Myocyte (in vitro differentiated cells): ENCODE data around the gene UST. TPM values are rescaled to one million over a fixed set of nuclear protein-coding genes. Genes with fewer than 3 reads are reported as not detected.
A peak's percentile ranks its signal among the peaks of the same experiment; 100 is the strongest.
"Not testable (repeated sequence)": the region's sequence is repeated elsewhere in the genome, so short reads cannot be mapped to it uniquely, and the experiment has no call there.

ENCODE experiments used
- DNase-seq: peaks from one replicate; pipeline ENCODE4 v3.0.0-alpha.2; 2012; ENCODE audit warnings: low read depth
- total RNA-seq: library from RNA; depleted of rRNA; stranded (reverse); fragments of >200 nt; gene quantifications from 2 replicates; pipeline ENCODE4 v1.2.3, GENCODE V29; 2014

The UST gene
- total RNA-seq, 1 donor from 2014 or later, result 10.7 TPM

DNA sequence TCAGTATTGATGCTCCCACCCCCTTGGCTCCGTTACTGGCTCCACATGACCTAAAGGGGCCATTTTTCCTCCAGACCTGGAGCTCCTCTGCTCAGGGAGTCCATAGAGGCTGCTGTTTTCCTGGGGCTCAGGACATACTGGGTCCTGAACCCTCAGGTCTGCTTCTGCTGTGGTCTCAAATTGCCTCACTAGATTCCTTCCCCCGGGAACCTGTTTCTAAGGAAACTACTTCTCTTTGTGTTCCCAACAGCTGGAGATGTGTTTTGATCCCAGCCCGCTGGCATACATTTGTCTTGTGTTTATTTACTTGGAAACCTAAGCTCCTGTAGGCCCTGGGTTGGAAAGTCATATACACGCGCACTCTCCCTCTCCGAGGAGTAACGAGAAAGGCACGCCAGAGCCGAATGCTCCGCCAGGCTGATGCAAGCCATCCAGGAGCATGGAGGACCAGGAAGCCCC is 222.8 kb downstream of the UST start:
- DNase-seq, result peak; percentile 44

GRCh38 chr6:148971031-148971927 is 224.4 kb downstream of the UST start:
- DNase-seq, result no peak

DNA sequence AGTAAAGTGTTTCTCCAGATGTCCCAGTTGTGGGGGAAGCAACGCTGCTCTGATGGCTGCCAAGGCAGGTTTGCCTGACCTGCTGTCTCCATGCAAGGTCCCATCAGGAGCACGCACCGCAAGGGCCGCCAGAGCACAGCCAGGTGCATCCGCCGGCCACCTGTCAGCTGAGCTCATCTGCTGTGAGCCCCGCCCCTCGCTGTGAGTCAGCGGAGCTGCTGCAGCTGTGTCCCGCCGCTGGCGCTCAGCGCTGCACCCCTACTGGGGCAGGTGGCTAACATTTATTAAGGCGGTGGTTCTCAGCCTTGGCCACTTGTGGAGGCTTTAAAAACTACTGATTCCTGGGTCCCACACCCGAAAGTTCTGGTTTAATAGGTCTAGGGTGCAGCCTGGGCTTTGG is 225.7 kb downstream of the UST start:
- DNase-seq, result peak; percentile 83

GRCh38 chr6:148973538-148974208 is 226.8 kb downstream of the UST start:
- peak; percentile 58 for DNase-seq

DNA sequence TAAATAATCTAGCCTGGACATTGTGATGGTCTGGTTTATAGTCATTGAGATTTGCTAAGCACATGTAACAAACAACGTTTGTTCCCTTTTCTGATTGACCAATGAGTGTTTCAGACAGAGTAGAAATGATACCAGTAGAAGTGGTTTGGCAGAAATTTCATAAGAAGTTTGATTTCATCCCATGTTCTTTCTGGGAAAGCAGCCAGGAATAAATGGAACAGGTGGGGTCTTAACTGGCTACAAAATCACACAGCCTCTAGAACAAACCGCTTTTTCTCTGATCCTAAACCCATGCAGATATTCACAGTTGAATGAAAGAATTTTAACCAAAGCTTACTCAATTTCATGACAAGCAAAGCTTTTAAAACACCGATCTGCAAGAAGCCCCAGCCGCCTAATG is 227.5 kb downstream of the UST start:
- DNase-seq, result peak; percentile 55

DNA sequence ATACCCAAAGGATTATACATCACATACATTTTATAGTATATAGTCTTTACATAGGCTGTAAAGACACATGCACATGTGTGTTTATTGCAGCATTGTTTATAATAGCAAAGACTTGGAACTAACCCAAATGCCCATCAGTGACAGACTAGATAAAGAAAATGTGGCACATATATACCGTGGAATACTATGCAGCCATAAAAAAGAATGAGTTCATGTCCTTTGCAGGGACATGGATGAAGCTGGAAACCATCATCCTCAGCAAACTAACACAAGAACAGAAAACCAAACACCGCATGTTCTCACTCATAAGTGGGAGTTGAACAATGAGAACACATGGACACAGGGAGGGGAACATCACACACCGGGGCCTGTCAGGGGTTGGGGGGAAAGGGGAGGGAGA is 231.5 kb downstream of the UST start:
- not testable (repeated sequence) for DNase-seq

GRCh38 chr6:148979014-148979901 is 232.4 kb downstream of the UST start:
- no peak for DNase-seq

- DNase-seq, result no peak
Observed at GRCh38 chr6:148980234-148980633, 233.4 kb downstream of the UST start.

GRCh38 chr6:148981515-148981914 is 234.7 kb downstream of the UST start:
- no peak for DNase-seq

DNA sequence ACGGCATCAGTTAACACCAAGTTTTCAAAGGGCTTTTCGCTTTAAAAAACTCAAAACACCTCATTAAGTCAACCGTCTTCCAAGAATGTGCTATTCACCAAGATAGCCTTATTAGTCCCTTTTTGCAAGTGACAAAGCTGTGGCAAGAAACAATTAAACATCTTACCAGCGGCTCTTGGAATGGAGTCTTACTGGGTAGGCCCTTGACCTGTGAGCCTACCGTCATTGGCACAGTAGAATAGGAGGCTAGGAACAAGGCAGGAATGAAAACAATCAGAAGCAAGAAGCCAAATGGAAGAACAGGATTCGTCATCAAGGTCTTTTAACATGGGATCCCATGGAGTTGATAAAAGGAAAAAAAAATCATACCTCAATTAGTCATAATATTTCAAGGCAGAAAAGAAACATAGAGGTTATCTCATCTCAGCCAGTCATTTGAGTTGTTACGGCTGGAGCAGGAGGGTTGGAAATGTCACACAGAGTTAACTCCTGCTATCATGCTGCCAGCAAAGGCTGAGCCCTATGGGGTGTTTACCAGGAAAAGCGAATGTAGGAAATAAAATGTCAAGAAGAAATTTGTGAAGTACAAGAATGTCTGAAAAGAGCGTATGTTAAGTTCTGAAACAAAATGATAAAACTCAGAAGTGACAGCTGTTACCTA is 236.4 kb downstream of the UST start:
- DNase-seq, result no peak

DNA sequence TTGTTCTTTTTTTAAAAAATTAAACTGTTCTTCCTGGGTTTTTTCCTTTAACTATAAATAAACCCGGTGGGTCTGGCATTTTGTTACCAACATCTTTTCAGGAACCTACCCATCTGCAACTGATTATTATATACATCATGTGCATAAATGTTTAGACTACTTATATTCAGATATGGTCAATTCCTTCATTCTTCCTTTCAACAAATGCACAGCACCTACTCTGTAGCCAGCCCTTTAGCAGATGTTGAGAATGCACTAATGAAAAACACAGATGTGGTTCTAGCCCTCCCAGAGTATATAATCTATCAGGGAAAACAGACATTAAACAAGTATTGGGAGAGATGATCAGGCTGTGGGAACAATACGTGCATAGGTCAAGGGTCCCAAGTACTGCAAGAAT is 237.1 kb downstream of the UST start:
- DNase-seq, result no peak

- DNase-seq, result no peak
Observed at GRCh38 chr6:148984531-148985056, 237.8 kb downstream of the UST start.

GRCh38 chr6:148985499-148985898 is 238.7 kb downstream of the UST start:
- DNase-seq, result no peak

DNA sequence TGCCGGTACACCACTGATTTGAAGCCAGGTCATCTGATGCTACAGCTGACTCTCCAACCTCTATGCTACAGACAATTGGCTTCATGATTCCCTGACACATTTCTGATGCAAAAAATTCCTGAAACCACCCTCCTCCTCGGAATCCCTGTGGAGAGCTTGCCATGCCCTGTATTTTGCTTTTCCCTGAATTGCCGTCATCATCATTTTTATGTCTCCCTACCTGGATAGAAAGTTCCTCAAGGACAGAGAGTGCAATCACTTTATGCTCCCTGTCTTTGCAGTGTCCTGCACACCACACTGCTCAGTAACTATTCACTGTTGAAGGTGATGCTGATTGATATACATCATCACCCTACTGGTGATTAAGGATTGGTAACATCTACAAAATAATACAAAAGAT is 239.8 kb downstream of the UST start:
- no peak for DNase-seq

- DNase-seq, result no peak
Observed at GRCh38 chr6:148987982-148988381, 241.2 kb downstream of the UST start.

DNA sequence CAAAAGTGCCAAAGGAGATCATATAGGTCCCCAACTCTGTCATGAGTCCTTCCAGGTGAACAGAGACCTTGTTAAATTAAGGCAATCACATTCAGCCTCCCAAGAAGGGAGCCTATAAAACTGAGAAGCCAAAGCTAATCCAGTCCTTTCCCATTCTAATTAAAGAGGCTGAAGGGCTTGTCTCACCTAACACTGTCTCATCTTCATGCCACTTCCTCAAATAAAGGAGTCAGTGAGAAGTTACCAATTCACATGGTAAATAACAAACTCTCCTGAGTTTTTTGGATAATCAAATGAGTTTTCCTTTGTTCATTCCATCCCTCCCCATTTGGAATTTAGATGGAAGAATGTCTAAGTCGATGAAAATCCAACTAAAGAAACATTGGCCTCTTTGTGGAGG is 242.8 kb downstream of the UST start:
- DNase-seq, result no peak

GRCh38 chr6:148990403-148990802 is 243.6 kb downstream of the UST start:
- no peak for DNase-seq

GRCh38 chr6:148996815-148997214 is 250.0 kb downstream of the UST start:
- no peak for DNase-seq

- DNase-seq, result peak; percentile 71
Observed at GRCh38 chr6:148997865-148998264, 251.0 kb downstream of the UST start.

- DNase-seq, result peak; percentile 74
Observed at GRCh38 chr6:148998704-148999103, 251.9 kb downstream of the UST start.

GRCh38 chr6:148999501-148999900 is 252.7 kb downstream of the UST start:
- DNase-seq, result no peak
